NCI-H774 (cell line): ENCODE data around the gene SSBP3.

Experiments
- DNase-seq: peaks from one replicate; lab custom pipeline; 2025; lab: John Stamatoyannopoulos, UW

Gene SSBP3

GRCh38 chr1:54371038-54371941 lies 34.9 kb downstream of the SSBP3 start:
- DNase-seq: no peak

GRCh38 chr1:54370287-54370989 lies 35.8 kb downstream of the SSBP3 start:
- no peak for DNase-seq

DNA sequence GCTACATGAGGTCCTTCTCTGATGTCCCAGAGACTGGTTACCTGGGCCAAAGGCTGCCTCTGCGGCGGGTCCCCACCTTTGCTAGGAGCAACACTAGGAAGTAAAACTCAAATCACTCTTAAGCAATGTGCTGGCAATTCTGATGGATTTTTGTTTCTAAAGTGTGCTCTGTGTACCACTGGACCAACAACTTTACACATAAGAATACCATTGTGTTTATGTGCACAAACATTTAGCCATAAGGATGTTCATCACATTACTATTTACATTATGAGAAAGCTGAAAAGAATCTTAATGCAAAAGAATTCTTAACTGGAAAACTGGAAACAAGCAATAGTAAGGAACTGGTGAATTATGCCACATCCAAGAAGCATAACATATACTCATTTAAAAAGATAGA lies 38.6 kb downstream of the SSBP3 start:
- DNase-seq: no peak

GRCh38 chr1:54365847-54366246 lies 40.3 kb downstream of the SSBP3 start:
- DNase-seq: no peak

GRCh38 chr1:54365398-54365797 lies 40.8 kb downstream of the SSBP3 start:
- no peak for DNase-seq

- no peak for DNase-seq
These were observed 41.2 kb downstream of the SSBP3 start for GRCh38 chr1:54364995-54365394.

DNA sequence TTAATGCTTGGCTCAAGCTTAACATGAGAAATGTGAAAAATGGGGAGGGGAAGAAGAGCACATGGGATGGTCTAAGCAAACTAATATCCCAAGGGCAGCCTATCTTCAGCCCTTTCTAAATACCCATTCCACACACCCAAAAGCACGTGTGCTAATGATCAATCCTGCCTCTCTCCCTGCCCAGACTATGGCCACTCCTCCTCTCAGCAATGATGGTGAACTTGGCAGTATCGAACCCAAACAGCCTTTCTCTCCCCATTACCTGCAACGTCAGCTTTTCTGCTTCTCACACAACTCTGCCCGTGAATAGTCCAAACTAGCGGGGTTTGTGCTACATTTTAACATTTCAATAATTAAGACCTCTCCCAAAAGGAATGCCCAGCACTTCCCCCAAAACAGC lies 41.6 kb downstream of the SSBP3 start:
- DNase-seq: no peak

DNA sequence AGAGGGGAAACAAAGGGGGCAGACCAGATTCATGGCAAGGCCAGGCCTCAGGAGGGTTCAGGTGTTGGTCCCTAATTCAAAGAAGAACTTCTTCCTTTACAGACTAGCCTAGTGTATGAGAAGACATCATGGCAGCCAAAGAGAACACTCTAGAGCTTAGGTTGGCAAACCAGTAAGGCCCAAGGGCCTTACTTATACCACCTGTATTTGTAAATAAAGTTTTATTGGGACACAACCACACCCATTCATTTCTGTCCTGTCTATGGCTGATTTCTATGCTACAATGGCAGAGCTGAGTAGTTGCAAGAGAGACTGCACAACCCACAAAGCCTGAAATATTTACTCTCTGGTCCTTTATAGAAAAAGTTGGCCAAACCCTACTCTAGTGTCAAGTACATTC lies 42.3 kb downstream of the SSBP3 start:
- no peak for DNase-seq

- DNase-seq: no peak
These were observed 43.3 kb downstream of the SSBP3 start for GRCh38 chr1:54362881-54363340.

GRCh38 chr1:54361342-54361741 lies 44.9 kb downstream of the SSBP3 start:
- DNase-seq: no peak

- no peak for DNase-seq
These were observed 45.8 kb downstream of the SSBP3 start for GRCh38 chr1:54360165-54361005.

- DNase-seq: no peak
These were observed 46.6 kb downstream of the SSBP3 start for GRCh38 chr1:54359393-54360162.

DNA sequence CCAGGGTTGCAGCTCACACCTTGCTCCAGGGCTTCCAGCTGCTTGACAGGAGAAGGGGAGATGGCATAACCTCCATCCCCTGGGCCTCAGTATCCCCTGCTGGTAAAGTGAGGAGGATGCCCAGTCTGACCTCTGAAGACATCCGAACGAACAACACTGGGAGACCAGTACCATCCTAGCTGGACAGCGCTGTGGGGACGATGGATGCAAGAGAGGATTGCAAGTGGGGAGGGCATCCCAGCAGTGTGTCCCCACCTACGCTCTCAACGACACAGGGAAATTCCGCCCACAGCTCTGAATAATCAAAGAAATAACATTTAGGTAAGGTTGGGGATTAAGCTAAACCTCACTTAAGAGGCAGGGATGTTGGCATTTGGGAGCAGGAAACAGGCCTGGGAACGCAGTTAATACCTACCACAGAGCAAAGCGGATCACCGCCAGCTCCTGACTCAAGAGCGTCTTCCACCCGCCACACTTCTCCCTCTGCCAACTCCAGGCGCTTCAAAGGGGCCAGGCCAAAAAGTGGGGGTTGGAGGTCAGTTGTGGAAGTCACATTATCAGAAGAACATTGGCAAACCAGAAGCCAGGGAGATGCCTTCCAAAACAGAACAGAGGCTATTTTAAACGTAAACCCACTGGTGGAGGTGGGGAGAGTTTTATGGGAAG lies 47.6 kb downstream of the SSBP3 start:
- no peak for DNase-seq

- DNase-seq: no peak
These were observed 48.2 kb downstream of the SSBP3 start for GRCh38 chr1:54357967-54358366.

DNA sequence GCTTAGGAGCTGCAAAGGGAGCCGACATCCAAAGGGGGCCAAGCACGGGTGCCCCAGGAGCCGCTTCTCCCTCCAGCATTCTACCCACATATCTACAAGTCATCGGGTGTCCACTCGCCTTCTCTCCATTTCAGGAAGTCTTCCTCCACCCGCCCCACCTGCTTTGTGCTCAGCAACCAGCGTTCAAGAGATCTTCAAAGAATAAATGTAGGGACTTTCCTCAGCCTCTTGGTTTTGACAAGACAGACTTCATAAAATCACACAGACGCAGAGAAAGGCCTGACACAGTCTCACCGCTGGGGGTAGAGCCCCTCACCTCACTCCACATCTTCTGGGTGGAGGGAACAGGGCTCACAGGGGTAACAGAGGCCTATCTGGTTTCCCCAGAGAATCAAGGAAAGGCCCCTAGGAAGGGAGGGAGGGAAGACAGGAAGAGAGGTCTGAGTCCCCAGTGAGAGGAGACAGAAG lies 49.5 kb downstream of the SSBP3 start:
- no peak for DNase-seq

DNA sequence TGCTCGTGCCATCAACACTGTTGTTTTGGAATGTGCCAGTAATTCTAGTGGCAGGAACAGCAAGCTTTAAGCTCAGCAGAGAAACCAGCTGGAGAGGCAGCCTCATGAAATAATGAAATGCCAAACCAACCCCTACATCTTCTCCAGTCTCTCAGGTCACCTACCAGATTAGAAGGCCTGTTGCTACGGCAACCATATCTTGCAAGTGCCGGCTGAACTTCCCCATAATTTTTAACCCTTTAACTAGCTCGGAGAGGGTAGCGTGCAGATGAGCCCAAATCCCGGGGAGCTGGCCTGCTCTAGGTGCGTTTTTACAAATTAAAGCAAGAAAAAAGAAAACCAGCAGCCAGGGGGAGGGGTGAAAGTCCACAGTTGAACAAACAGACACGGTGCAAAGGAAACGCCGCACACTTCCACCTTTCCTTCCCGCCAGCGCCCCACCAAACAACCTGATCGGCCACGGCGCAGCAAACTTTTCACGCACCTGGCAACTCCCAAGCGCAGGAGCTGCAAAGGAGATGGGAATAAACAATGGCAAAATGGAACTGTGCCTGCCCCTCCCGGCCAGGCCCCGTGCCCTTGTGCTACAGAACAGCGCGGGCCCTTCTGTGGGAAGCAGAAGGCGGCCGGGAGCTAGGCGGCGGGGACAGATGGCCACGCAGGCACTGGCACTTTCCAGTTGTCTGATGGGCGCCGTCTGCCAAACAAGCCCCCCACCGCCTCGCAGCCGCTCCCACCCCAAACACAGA lies 50.1 kb downstream of the SSBP3 start:
- no peak for DNase-seq

GRCh38 chr1:54354899-54355298 lies 51.3 kb downstream of the SSBP3 start:
- DNase-seq: no peak

- no peak for DNase-seq
These were observed 52.2 kb downstream of the SSBP3 start for GRCh38 chr1:54353959-54354358.

GRCh38 chr1:54352755-54353154 lies 53.4 kb downstream of the SSBP3 start:
- DNase-seq: no peak

DNA sequence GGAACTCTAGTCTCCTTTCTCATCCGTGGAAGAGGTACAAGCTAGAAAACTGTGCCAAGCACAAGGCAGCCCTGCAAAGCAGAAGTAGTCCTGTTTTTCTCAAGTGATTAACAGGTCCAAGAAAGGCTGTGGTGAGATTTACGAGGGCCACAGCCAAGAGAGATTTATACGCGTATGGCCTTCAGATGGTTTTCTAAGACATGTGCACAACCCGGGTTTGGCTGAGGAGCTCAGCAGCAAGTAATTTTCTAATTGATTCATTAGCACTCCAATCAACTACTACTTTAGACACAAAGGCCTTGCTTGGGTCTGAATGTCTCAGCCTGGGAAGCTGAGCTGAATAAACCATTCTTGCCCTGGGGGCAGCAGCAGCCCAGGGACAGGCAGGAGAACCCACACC lies 55.8 kb downstream of the SSBP3 start:
- DNase-seq: no peak
